Glomerular visceral epithelial cell (primary cell): ENCODE data around the gene STRC.
"Not testable (repeated sequence)": the region's sequence is repeated elsewhere in the genome, so short reads cannot be mapped to it uniquely, and the experiment has no call there.

Source experiments
- DNase-seq: peaks from one replicate; pipeline ENCODE4 v3.0.0-alpha.2; 2016; ENCODE audit errors: extremely low spot score

STRC gene

DNA sequence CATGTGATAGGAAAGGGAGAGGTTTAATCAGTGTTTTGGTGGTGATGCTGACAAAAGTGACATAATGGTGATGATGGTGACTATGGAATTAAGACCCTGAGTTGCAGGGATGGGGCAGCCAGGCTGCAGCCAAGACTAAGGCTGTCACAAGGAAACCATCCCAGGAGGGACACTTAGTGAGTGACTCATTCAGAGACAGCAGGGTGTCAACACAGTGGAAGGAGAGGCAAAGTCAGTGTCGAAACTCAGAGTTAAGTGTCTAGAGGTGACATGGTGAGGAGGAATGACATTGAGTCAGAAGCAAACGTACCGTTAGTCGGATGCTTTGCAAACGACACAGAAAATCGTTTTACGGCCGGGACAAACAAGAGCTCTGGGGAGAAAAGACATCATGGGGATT lies 54.8 kb downstream of the STRC start:
- not testable (repeated sequence) for DNase-seq

DNA sequence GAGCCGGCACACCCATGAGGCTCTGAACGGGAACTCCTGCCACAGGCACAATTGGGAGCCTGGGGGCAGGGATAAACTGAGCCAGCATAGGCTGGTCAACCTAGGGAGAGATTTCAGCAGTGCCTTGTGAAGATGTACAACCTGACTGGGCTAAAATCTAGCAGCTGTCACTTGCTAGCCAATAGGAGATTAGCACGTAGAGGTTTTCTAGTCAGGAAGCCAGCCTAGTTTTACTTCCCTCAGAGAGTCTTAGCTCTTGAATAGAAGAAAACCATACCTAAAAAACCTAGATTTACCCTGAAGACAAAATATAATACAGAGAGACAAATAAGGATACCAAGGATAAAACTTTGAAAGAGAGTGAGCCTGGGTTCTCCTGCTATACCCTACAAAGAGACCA lies 55.8 kb downstream of the STRC start:
- DNase-seq = not testable (repeated sequence)

DNA sequence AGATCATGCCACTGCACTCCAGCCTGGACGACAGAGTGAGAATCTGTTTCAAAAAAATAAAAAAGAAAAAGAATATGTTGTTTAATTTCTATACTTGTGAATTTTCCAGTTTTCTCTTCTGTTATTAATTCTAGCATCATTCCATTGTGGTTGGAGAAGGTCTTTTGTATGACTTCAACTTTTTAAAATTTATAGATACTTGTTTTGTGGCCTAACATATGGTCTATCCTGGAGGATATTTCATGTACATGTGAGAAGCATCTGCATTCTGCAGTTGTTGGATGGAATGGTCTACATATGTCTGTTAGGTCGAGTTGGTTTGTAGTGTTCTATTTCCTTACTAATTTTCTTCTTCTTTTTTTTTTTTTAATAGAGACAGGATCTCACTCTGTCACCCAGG lies 65.6 kb downstream of the STRC start:
- DNase-seq = no peak

DNA sequence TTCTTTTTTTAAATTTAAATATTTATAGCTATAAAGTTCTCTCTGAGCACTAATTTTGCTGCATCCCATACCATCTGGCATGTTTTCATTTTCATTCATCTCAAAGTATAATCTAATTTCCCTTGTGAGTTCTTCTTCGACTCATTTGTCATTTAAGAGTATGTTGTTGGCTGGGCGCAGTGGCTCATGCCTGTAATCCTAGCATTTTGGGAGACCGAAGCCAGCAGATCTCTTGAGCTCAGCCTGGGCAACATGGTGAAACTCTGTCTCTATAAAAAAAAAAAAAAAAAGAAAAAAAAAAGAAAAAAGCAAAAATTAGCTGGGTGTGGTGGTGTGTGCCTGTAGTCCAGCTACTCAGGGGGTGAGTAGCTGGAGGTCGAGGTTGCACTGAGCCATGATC lies 66.3 kb downstream of the STRC start:
- no peak for DNase-seq

DNA sequence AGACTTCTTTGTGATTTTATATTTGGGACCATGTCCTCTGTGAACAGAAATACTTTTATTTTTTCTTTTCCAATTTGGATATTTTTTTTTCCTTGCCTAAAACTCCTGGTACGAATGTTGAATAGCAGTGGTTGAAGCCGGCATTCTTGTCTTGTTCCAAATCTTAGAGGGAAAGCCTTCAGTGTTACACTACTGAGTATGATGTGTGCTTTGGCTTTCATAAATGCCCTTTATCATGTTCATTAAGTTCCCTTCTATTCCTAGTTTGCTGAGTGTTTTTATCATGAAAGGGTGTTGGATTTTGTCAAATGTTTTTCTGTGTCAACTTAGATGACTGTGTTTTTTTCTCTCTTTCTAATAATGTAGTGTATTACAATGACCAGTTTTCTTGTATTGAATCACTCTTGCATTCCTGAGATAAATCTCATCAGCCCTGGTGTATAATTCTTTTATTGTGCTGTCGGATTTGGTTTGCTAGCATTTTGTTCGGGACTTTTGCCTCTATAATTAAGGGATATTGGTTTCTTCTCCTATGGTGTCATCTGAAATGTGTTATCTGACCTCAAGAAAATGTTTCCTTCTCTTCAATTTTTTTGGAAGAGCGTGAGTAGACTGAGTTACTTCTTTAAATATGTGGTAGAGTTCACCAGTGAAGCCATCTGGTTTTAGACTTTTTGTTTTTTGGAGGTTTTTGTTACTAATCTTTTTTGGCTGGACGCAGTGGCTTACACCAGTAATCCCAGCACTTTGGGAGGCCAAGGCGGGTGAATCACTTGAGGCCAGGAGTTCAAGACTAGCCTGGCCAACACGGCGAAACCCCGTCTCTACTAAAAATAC lies 67.9 kb downstream of the STRC start:
- no peak for DNase-seq
